LNCAP (cell line): ENCODE results near the gene TAC3.

ENCODE experiments used
- TF ChIP-seq, protein P1 (sequence below): fragments of 450-650 bp; IDR thresholded peaks from 2 replicates; pipeline ENCODE4 v1.5.1; 2017; ENCODE audit warnings: mild to moderate bottlenecking

The TAC3 gene

DNA sequence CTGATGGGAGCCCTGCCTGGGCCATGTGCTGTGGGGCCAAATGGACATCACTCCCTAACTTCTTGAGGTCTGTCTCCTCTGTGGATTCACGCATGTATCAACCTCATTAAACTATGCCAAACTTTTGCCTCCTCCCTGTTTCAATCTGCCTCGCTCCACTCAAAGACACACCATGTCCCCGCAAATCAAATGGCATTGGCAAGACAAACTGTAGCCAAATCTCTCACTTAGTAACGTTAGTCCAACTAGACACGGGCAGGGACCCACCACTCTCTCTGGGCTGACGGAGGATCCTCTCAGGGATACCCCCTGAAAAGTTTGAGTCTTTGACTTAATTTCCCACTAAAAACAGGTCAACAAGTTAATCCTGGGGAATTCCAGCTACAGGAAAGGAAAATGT is 18.0 kb downstream of the TAC3 start:
- TF ChIP-seq, protein P1, sequence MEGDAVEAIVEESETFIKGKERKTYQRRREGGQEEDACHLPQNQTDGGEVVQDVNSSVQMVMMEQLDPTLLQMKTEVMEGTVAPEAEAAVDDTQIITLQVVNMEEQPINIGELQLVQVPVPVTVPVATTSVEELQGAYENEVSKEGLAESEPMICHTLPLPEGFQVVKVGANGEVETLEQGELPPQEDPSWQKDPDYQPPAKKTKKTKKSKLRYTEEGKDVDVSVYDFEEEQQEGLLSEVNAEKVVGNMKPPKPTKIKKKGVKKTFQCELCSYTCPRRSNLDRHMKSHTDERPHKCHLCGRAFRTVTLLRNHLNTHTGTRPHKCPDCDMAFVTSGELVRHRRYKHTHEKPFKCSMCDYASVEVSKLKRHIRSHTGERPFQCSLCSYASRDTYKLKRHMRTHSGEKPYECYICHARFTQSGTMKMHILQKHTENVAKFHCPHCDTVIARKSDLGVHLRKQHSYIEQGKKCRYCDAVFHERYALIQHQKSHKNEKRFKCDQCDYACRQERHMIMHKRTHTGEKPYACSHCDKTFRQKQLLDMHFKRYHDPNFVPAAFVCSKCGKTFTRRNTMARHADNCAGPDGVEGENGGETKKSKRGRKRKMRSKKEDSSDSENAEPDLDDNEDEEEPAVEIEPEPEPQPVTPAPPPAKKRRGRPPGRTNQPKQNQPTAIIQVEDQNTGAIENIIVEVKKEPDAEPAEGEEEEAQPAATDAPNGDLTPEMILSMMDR = no peak

DNA sequence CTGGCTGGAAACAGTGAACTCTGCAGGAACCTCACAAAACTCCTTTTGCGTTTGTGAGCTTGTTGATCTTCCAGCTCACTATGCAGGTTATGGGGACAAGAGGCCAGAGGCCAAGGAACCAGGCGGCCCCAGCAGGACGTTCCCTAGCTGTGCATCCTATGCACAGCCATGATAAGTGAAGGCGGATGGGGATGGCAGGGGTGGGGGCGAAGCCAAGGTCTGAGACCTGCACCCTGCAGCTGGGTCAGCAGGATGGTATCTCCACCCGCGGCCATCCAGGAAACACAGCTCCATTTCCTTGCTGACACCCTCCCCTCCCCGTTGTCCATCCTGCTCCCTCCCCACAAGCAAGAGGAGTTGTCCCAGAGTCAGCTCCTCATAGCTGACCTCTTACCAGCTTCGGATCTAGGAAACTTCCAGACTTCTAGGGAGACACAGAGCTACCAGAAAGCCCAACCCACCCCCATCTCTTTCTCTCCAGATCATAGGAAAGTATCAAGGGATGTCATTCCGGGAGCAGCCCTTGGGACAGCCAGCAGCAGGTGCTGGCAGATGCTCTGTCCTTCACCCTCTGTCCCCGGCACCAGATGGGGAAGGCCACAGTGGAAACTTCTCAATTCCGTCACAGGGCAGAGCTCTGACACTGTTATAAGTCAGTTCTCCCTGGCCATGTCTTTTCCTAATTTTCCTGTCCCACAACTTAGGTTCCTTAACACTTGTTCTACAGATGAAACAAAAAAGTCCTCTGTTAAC is 19.4 kb downstream of the TAC3 start:
- TF ChIP-seq, protein P1 = no peak

DNA sequence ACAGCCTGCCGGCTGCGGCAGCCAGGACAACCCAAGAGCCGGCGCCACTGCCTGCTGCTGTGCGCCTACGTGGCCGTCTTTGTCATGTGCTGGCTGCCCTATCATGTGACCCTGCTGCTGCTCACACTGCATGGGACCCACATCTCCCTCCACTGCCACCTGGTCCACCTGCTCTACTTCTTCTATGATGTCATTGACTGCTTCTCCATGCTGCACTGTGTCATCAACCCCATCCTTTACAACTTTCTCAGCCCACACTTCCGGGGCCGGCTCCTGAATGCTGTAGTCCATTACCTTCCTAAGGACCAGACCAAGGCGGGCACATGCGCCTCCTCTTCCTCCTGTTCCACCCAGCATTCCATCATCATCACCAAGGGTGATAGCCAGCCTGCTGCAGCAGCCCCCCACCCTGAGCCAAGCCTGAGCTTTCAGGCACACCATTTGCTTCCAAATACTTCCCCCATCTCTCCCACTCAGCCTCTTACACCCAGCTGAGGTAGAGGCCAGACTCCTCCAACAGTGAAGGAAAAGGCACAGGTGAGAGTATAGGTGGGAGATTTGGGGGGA is 20.3 kb downstream of the TAC3 start:
- TF ChIP-seq, protein P1 = no peak

DNA sequence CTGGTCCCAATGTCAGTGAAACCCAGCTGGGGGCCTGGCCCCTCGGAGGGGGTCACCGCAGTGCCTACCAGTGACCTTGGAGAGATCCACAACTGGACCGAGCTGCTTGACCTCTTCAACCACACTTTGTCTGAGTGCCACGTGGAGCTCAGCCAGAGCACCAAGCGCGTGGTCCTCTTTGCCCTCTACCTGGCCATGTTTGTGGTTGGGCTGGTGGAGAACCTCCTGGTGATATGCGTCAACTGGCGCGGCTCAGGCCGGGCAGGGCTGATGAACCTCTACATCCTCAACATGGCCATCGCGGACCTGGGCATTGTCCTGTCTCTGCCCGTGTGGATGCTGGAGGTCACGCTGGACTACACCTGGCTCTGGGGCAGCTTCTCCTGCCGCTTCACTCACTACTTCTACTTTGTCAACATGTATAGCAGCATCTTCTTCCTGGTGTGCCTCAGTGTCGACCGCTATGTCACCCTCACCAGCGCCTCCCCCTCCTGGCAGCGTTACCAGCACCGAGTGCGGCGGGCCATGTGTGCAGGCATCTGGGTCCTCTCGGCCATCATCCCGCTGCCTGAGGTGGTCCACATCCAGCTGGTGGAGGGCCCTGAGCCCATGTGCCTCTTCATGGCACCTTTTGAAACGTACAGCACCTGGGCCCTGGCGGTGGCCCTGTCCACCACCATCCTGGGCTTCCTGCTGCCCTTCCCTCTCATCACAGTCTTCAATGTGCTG is 21.0 kb downstream of the TAC3 start:
- TF ChIP-seq, protein P1 = no peak

DNA sequence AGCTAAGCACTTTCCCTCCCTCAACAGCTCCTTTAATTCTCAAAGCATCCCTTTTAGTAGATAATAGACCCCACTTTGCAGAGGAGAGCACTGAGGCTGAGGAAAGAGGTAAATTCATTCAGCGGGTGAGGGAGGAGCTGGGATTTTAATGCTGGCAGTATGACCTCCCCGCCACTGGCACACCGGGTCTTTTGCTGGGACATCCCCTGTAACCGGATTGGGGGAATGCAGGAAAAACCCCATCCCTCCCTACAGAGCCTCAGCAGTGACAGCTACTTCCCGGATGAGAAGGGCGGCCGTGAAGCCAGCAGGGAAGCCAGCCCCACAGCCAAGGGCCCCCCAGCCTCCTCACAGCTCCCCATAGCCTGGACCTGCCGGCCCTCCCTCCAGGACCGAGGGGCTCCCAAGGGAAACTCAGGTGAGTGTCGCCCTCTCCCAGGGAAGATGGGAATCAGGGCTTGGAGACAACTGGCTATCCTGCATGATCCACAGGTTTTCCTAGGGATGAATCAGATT is 22.0 kb downstream of the TAC3 start:
- TF ChIP-seq, protein P1 = no peak

DNA sequence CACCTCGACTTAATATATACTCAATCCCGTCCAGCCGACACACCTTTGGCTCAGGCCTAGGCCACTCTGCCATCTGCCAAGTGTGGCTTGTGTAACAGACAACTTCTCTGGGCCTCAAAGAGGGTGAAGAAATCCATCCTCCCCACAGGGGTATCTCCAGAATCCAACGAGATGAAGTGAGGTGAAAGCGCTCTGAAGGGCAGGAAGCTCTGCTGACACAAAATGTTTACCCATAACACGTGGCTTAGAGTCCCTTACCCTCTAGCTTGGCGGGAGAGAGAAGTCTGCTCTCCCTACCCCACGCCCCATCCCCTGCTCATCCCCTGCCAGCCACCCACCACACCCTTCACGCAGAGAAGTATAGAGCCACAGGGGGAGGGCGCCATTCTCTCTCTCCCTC is 23.0 kb downstream of the TAC3 start:
- TF ChIP-seq, protein P1 = no peak

DNA sequence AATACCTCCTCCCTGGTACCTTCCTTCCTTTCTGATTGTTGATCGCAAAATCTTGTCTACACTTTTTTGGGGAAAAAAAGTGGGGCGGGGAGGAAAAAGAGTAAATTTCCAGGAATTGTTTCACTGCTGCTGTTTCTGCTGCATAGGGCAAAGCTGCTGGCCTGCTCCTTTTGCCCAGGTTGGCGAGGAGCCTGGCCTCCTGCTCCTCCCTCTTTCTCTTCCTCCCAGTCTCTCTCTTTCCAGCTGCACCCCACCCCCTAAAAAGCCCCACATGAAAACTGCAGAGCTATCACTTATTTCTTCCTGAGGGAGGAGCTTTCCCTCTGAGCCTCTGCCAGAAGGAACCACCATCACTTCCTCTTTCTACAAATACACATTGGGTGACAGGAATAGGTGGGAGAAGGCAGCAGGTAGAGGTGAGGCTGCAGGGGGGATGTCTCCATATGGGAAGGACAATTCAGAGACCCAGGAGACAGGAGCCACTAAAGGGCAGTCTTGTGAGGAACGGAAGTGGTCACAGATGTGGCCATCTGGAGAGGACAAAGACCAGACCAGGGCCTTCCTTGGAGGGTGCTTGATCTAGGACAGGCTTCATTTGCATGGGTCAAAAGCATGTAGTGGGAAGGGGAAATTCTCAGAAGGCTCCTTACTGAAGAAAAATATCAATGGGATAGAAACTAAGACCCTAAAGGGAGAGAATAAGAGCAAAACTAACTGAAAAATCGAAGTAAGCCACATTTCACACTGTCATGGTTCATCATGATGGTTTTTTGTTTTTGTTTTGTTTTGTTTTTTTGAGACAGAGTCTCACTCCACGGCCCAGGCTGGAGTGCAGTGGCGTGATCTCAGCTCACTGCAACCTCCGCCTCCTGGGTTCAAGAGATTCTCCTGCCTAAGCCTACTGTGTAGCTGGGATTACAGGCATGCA is 24.7 kb downstream of the TAC3 start:
- TF ChIP-seq, protein P1 = no peak
